8988T (cell line): ENCODE measurements around the gene IKBKG.
"Not testable (repeated sequence)": the region's sequence is repeated elsewhere in the genome, so short reads cannot be mapped to it uniquely, and the experiment has no call there.

Experiments
- DNase-seq: peaks from one replicate; pipeline ENCODE4 v3.0.0; 2011

Gene IKBKG

GRCh38 chrX:154607976-154608375, 60.6 kb downstream of the IKBKG start:
- DNase-seq: not testable (repeated sequence)

DNA sequence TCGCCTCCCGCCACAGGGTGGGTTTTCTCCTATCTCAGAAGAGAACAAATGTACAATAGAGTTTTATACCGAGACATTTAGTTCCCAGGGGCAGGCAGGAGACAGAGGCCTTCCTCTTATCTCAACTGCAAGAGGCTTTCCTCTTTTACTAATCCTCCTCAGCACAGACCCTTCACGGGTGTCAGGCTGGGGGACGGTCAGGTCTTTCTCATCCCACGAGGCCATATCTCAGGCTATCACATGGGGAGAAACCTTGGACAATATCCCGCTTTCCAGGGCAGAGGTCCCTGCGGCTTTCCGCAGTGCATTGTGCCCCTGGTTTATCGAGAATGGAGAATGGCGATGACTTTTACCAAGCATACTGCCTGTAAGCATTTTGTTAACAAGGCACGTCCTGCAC, 61.4 kb downstream of the IKBKG start:
- DNase-seq: not testable (repeated sequence)

GRCh38 chrX:154611146-154611545, 63.7 kb downstream of the IKBKG start:
- not testable (repeated sequence) for DNase-seq

DNA sequence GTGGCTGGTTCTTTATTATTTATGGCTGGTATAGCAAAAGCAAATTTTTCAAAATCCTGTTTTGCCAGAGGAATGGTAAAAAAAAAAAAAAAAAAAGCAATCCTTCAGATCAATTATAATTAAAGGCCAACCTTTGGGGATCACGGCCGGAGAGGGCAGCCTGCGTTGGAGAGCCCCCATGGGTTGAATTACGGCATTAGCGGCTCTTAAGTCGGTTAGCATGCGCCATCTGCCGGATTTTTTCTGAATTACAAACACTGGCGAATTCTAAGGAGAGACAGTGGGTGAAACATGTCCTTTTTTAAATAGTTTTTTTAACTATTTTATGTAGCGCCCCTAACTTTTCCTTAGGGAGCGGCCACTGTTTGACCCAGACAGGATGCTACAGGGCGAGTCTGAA, 66.2 kb downstream of the IKBKG start:
- not testable (repeated sequence) for DNase-seq
